ENCODE data around the gene THOC6. TPM values are rescaled to one million over a fixed set of nuclear protein-coding genes. Genes with fewer than 3 reads are reported as not detected.
A peak's percentile ranks its signal among the peaks of the same experiment; 100 is the strongest.

Gene THOC6
- polyA plus RNA-seq, 1 donor, result 46.7 TPM

DNA sequence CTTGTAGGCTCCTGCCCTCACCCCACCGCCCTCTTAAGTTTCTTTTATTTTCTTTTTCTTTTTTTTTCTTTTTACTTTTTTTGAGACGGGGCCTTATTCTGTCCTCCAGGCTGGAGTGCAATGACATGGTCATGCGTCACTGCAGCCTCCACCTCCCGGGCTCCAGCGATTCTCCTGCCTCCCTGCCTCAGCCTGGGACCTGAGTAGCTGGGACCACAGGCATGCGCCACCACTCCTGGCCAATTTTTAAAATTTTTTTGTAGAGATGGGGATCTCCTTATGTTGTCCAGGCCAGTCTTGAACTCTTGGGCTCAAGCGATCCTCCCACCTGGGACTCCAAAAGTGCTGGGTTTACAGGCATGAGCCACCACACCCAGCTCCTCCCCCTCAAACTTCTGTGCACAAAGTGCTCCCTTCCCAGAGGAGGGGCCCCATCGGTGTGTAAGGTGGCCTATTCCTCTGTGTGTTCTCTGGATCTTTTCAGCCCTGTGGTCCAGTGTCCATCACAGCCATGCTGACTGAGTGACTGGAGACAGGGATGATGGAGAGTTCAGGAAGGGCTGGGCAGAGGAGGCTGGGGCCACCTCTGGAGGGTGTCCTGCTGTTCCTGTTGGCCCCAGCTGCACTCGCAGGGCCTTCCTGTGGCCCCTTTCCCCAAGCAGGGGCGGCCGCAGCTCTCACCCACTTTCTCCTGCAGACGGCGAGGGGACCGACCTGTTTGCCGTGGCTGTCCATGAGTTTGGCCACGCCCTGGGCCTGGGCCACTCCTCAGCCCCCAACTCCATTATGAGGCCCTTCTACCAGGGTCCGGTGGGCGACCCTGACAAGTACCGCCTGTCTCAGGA is 32.7 kb downstream of the THOC6 start:
- Histone ChIP-seq H3K27me3 (ENCODE audit: control insufficient read depth, insufficient read depth, low read length) (no peaks in the 10 kb centered on the region), H3K9me3 (ENCODE audit: control insufficient read depth, low read depth, low read length) (no peaks in the 10 kb centered on the region), H3K4me3 (ENCODE audit: low read length) (no peak overlapping the region), H3K27ac (ENCODE audit: low read length) (no peak overlapping the region), H3K4me1 (ENCODE audit: control insufficient read depth, insufficient read depth, low read length) (peaks cover 9% of the 10 kb centered on the region), H3K36me3 (ENCODE audit: control insufficient read depth, insufficient read depth, low read length) (no peaks in the 10 kb centered on the region)
- 33% methylated on average over 1 of the region's 19 CpGs for WGBS (ENCODE audit: insufficient coverage, low lambda C conversion rate)
- no peak for DNase-seq

DNA sequence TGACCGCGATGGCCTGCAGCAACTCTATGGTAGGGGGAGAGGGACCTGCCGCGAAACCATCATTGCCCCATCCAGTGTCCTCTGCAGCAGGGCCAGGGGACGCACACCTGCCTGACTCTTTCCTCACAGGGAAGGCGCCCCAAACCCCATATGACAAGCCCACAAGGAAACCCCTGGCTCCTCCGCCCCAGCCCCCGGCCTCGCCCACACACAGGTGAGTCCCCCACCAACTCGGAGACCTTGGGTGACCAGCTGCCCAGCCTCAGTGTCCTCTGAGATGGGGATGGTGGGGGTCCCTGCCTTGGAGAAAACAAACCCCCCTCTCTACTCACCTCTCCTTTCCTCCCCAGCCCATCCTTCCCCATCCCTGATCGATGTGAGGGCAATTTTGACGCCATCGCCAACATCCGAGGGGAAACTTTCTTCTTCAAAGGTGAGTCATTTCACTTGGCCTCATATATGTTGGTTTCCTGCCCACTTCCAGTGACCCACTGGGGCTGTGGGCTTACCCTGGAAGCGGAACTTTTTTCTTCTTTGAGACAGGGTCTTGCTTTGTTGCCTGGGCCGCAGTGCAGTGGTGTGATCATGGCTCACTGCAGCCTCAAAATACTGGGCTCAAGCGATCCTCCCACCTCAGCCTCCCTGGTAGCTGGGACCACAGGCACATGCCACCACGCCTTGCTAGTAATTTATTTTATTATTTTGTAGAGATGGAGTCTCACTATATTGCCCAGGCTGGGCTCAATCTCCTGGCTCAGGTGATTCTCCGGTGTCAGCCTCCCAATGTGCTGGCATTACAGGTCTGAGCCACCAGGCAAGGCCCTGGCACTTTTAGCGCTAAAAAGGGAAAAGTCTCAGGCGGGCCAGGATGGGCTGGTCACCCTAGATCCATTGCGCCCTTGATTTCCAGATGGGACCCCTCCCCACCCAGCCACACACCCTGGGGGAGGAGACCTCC is 33.6 kb downstream of the THOC6 start:
- Histone ChIP-seq H3K27me3 (ENCODE audit: control insufficient read depth, insufficient read depth, low read length) (no peaks in the 10 kb centered on the region), H3K36me3 (ENCODE audit: control insufficient read depth, insufficient read depth, low read length) (no peaks in the 10 kb centered on the region), H3K4me3 (ENCODE audit: low read length) (peak overlapping the region; percentile 88), H3K4me1 (ENCODE audit: control insufficient read depth, insufficient read depth, low read length) (peaks cover 9% of the 10 kb centered on the region), H3K9me3 (ENCODE audit: control insufficient read depth, low read depth, low read length) (no peaks in the 10 kb centered on the region), H3K27ac (ENCODE audit: low read length) (no peak overlapping the region)
- DNase-seq, result no peak
- WGBS (ENCODE audit: insufficient coverage, low lambda C conversion rate), result no CpG with 5 or more reads among the region's 22 CpGs

DNA sequence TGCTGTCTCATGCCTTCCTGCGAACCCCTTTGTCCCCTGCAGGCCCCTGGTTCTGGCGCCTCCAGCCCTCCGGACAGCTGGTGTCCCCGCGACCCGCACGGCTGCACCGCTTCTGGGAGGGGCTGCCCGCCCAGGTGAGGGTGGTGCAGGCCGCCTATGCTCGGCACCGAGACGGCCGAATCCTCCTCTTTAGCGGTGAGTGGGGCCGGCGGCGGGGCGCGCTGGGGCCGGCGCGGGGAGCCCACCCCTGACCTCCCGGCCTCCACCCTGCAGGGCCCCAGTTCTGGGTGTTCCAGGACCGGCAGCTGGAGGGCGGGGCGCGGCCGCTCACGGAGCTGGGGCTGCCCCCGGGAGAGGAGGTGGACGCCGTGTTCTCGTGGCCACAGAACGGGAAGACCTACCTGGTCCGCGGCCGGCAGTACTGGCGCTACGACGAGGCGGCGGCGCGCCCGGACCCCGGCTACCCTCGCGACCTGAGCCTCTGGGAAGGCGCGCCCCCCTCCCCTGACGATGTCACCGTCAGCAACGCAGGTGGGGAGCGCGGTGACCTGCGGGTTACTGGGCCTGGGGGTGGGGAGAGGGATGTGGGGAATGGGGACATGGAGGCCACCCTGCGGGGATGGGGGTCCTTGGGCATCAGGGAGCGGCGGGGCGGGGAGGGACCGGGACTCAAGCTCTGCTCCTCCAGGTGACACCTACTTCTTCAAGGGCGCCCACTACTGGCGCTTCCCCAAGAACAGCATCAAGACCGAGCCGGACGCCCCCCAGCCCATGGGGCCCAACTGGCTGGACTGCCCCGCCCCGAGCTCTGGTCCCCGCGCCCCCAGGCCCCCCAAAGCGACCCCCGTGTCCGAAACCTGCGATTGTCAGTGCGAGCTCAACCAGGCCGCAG is 34.5 kb downstream of the THOC6 start:
- WGBS (ENCODE audit: insufficient coverage, low lambda C conversion rate), result no CpG with 5 or more reads among the region's 77 CpGs
- Histone ChIP-seq H3K4me3 (ENCODE audit: low read length) (peak overlapping the region; percentile 88), H3K4me1 (ENCODE audit: control insufficient read depth, insufficient read depth, low read length) (peaks cover 14% of the 10 kb centered on the region), H3K27me3 (ENCODE audit: control insufficient read depth, insufficient read depth, low read length) (no peaks in the 10 kb centered on the region), H3K9me3 (ENCODE audit: control insufficient read depth, low read depth, low read length) (no peaks in the 10 kb centered on the region), H3K36me3 (ENCODE audit: control insufficient read depth, insufficient read depth, low read length) (no peaks in the 10 kb centered on the region), H3K27ac (ENCODE audit: low read length) (peak overlapping the region; percentile 38)
- peak; percentile 63 to 70 for DNase-seq

- peaks cover 19% of the 10 kb centered on the region for H3K4me1 ChIP-seq (ENCODE audit: control insufficient read depth, insufficient read depth, low read length)
- no peaks in the 10 kb centered on the region for H3K9me3 ChIP-seq (ENCODE audit: control insufficient read depth, low read depth, low read length)
- peak overlapping the region; percentile 88 for H3K4me3 ChIP-seq (ENCODE audit: low read length)
- no CpG with 5 or more reads among the region's 67 CpGs for WGBS (ENCODE audit: insufficient coverage, low lambda C conversion rate)
- DNase-seq, result peak; percentile 92 to 94
- no peaks in the 10 kb centered on the region for H3K27me3 ChIP-seq (ENCODE audit: control insufficient read depth, insufficient read depth, low read length)
- peak overlapping the region; percentile 68 for H3K27ac ChIP-seq (ENCODE audit: low read length)
- H3K36me3 ChIP-seq (ENCODE audit: control insufficient read depth, insufficient read depth, low read length), result no peaks in the 10 kb centered on the region
Observed at GRCh38 chr16:3059041-3059722, 35.3 kb downstream of the THOC6 start.

DNA sequence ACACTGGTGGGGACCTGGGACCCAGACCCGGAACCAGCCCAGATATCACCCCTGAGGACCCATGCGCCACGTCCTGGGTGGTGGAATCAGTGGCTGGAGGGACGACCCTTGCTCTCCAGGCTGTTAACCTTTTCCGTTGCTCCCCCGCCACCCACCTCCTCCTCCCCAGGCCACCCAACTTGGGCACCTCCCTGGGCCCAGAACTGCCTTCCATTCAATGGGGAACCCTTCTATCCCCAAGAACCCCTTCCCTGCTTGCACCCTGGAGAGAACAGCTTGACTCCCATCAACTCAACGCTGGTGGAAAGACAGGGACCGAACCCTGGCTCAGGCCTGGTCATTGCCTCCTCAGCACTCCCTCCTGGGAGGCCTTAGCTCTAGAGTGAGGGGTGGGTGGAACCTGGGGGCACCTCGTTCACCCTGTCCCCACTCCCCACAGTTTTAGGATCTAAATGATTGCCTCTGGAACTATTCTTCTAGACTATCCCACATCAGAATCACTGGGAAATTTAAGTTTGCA is 35.9 kb downstream of the THOC6 start:
- no CpG with 5 or more reads among the region's 9 CpGs for WGBS (ENCODE audit: insufficient coverage, low lambda C conversion rate)
- Histone ChIP-seq H3K9me3 (ENCODE audit: control insufficient read depth, low read depth, low read length) (peaks cover 3% of the 10 kb centered on the region), H3K36me3 (ENCODE audit: control insufficient read depth, insufficient read depth, low read length) (no peaks in the 10 kb centered on the region), H3K4me3 (ENCODE audit: low read length) (peak overlapping the region; percentile 32), H3K27ac (ENCODE audit: low read length) (peak overlapping the region; percentile 68), H3K4me1 (ENCODE audit: control insufficient read depth, insufficient read depth, low read length) (peaks cover 24% of the 10 kb centered on the region), H3K27me3 (ENCODE audit: control insufficient read depth, insufficient read depth, low read length) (no peaks in the 10 kb centered on the region)
- no peak for DNase-seq

DNA sequence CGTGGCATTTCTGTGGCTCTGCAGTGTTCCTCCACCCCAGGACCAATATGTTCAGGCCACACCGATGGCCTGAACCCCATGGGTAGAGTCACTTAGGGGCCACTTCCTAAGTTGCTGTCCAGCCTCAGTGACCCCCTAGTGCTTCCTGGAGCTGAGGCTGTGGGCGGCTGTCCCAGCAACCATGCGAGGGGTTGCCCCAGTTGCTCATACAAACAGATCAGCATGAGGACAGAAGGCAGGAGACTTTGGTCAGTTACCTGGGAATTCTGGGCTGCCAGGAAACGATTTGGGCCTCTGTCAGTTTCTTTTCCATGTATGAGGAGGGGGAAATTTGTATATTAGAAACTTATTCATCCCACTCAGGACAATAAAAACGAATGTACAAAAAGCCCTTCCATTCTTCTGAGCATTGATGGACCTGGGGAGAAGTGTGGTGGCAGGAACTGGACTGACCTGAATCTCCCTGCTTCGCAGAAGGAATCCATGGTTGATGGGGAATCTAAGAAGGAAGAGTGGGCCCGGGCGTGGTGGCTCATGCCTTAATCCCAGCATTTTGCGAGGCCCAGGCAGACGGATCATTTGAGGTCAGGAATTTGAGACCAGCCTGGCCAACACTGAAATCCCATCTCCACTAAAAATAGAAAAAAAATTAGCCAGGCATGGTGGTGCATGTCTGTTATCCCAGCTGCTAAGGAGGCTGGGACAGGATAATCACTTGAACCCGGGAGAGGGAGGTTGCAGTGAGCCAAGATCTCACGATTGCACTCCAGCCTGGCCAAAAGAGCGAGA is 36.7 kb downstream of the THOC6 start:
- Histone ChIP-seq H3K27ac (ENCODE audit: low read length) (no peak overlapping the region), H3K4me3 (ENCODE audit: low read length) (no peak overlapping the region), H3K9me3 (ENCODE audit: control insufficient read depth, low read depth, low read length) (peaks cover 4% of the 10 kb centered on the region), H3K27me3 (ENCODE audit: control insufficient read depth, insufficient read depth, low read length) (no peaks in the 10 kb centered on the region), H3K36me3 (ENCODE audit: control insufficient read depth, insufficient read depth, low read length) (no peaks in the 10 kb centered on the region), H3K4me1 (ENCODE audit: control insufficient read depth, insufficient read depth, low read length) (peaks cover 31% of the 10 kb centered on the region)
- DNase-seq, result no peak
- WGBS (ENCODE audit: insufficient coverage, low lambda C conversion rate), result 94% methylated on average over 3 of the region's 14 CpGs

GRCh38 chr16:3062553-3062952 is 38.7 kb downstream of the THOC6 start:
- WGBS (ENCODE audit: insufficient coverage, low lambda C conversion rate), result no CpG with 5 or more reads among the region's 6 CpGs
- no peaks in the 10 kb centered on the region for H3K27me3 ChIP-seq (ENCODE audit: control insufficient read depth, insufficient read depth, low read length)
- peaks cover 4% of the 10 kb centered on the region for H3K9me3 ChIP-seq (ENCODE audit: control insufficient read depth, low read depth, low read length)
- H3K36me3 ChIP-seq (ENCODE audit: control insufficient read depth, insufficient read depth, low read length), result no peaks in the 10 kb centered on the region
- H3K27ac ChIP-seq (ENCODE audit: low read length), result no peak overlapping the region
- DNase-seq, result no peak
- H3K4me1 ChIP-seq (ENCODE audit: control insufficient read depth, insufficient read depth, low read length), result peaks cover 40% of the 10 kb centered on the region
- no peak overlapping the region for H3K4me3 ChIP-seq (ENCODE audit: low read length)

DNA sequence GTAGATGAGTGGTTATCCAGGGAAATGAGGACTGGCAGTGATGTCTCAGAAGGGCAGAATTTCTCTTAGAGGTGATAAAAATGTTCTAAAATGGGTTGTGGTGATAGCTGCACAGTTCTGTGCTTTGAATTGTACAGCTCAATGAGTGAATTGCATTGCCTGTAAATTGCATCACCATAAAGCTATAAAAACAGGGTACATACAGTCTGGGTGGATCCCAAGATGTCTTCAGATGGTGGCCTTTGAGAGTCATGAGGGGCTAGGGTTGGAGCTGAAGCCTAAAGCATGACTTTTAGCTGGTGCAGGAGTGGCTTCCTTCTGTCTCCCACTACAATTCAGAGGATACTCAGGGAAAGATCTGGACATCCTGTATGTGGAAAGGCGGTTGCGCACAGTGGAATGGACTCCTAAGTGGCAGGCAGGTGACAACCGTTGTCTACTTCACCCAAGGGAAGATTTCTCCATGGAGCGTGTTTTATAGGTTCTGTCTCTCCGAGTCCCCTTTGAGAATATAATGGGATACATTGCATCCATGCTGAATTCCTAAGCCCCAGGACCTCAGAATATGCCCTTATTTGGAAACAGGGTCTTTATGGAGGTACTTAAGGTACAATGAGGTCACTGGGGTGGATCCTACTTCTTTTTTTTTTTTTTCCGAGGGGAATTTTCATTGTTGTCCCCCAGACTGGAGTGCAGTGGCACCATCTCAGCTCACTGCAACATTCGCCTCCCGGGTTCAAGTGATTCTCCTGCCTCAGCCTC is 40.0 kb downstream of the THOC6 start:
- no CpG with 5 or more reads among the region's 8 CpGs for WGBS (ENCODE audit: insufficient coverage, low lambda C conversion rate)
- no peaks in the 10 kb centered on the region for H3K27me3 ChIP-seq (ENCODE audit: control insufficient read depth, insufficient read depth, low read length)
- H3K36me3 ChIP-seq (ENCODE audit: control insufficient read depth, insufficient read depth, low read length), result peaks cover 4% of the 10 kb centered on the region
- peaks cover 45% of the 10 kb centered on the region for H3K4me1 ChIP-seq (ENCODE audit: control insufficient read depth, insufficient read depth, low read length)
- H3K4me3 ChIP-seq (ENCODE audit: low read length), result no peak overlapping the region
- peaks cover 4% of the 10 kb centered on the region for H3K9me3 ChIP-seq (ENCODE audit: control insufficient read depth, low read depth, low read length)
- H3K27ac ChIP-seq (ENCODE audit: low read length), result peak overlapping the region; percentile 62
- DNase-seq, result peak; percentile 25 to 73

All from large intestine (tissue), 3 donors.